GM21619 (cell line): ENCODE measurements around the gene KIR3DL3.
"Not testable (repeated sequence)": the region's sequence is repeated elsewhere in the genome, so short reads cannot be mapped to it uniquely, and the experiment has no call there.

Experiments used
- ATAC-seq: cut with Tn5 transposase; IDR thresholded peaks from one replicate; pipeline ENCODE4 v1.9.1; 2021; ENCODE audit not compliant: unreplicated experiment

The KIR3DL3 gene

DNA sequence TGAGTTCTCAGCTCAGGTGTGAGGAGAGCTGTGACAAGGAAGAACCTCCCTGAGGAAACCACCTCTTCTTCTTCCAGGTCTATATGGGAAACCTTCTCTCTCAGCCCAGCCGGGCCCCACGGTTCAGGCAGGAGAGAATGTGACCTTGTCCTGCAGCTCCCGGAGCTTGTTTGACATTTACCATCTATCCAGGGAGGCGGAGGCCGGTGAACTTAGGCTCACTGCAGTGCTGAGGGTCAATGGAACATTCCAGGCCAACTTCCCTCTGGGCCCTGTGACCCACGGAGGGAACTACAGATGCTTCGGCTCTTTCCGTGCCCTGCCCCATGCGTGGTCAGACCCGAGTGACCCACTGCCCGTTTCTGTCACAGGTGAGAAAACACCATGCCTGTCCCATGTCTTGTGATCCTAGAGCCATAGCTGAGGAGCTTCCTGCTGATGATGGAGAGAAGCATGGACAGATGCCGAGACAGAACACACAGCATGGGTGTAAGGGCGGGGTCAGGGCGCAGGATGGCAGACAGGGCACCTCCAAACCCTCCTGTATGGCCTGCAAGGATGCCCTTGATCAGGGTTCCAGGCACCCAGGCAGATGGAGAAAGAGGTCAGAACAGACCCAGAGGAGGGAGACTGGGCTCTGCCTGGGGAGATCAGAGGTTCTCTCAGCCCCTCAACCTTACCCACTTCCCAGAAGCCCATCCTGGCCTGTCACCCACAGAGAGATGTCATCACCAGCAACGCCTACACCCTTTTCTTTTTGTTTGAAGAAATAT is 5.4 kb downstream of the KIR3DL3 start:
- ATAC-seq, result no peak

DNA sequence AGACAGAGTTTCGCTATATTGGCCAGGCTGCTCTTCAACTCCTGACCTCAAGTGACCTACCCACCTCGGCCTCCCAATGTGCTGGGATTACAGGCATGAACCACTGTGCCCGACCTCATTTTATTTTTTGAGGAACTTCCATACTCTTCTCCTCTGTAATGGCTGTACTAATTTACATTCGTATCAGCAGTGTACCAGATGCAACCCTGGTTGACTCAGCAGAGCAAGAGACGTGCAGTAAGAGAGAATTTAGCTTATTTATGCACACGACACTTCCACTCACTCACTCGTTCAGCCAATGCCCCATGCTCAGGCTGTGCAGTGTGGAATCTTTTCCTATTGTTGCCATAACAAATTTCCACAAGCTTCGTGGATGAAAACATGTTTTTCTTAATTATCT is 6.9 kb downstream of the KIR3DL3 start:
- ATAC-seq, result no peak

DNA sequence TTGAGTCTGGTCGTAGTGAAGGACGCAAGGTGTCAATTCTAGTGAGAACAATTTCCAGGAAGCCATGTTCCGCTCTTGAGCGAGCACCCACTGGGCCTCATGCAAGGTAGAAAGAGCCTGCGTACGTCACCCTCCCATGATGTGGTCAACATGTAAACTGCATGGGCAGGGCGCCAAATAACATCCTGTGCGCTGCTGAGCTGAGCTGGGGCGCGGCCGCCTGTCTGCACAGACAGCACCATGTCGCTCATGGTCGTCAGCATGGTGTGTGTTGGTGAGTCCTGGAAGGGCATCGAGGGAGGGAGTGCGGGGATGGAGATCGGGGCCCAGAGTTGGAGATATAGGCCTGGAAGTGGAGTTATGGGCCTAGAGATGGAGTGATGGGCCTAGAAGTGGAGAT is 14.1 kb downstream of the KIR3DL3 start, which contains the start of gene KIR2DL3:
KIR2DL3 (plus strand) TSS at position 208 of the 400 bp plus-strand sequence; CDS start at position 241, 33 bp downstream.
- not testable (repeated sequence) for ATAC-seq

DNA sequence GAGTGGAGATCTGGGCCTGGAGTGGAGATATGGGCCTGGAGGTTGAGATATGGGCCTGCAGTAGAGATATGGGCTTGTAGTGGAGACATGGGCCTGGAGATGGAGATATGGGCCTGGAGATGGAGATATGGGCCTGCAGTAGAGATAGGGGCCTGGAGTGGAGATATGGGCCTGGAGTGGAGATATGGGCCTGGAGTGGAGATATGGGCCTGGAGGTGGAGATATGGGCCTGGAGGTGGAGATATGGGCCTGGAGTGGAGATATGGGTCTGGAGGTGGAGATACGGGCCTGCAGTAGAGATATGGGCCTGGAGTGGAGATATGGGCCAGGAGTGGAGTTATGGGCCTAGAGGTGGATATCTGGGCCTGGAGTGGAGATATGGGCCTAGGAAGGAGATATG is 14.5 kb downstream of the KIR3DL3 start:
- ATAC-seq, result no peak

DNA sequence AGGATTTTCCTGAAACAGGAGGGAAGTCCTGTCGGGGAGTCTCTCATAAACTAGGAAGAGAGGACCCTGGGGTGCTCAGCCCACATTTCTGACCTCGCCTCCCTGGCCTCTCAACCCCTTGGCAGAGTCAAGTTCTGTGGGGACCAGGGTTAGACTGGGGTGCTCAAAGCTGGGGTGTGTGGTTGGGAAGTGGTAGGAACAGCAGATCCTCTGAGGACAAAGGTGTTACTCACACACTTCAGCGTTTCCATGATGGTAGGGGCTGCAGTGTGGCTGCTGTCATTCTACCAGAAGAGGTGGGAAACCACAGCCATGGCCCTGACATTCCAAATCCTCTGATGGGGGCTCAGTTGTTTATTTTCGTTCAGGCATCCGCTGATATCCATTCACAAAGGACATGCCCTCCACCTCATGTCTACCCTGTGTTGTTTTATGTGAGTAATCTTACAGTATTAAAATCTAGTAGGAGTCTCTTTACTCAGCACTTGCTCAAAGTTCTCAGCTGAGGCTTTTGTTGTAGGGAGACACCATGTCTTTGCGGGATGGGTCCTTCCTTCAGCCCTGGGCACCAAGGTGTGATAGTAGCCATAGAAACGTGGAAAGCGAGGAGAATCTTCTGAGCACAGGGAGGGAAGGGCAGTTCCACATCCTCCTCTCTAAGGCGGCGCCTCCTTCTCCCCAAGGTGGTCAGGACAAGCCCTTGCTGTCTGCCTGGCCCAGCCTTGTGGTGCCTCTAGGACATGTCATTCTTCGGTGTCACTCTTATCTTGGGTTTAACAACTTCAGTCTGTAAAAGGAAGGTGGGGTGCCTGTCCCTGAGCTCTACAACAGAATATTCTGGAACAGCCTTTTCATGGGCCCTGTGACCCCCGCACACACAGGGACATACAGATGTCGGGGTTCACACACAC is 15.6 kb downstream of the KIR3DL3 start:
- ATAC-seq, result no peak

DNA sequence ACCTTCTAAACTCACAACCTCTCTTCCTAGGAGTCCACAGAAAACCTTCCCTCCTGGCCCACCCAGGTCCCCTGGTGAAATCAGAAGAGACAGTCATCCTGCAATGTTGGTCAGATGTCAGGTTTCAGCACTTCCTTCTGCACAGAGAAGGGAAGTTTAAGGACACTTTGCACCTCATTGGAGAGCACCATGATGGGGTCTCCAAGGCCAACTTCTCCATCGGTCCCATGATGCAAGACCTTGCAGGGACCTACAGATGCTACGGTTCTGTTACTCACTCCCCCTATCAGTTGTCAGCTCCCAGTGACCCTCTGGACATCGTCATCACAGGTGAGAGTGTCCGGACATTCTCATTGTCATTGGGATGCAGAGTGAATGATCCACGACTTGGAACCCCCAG is 17.7 kb downstream of the KIR3DL3 start:
- ATAC-seq, result not testable (repeated sequence)

DNA sequence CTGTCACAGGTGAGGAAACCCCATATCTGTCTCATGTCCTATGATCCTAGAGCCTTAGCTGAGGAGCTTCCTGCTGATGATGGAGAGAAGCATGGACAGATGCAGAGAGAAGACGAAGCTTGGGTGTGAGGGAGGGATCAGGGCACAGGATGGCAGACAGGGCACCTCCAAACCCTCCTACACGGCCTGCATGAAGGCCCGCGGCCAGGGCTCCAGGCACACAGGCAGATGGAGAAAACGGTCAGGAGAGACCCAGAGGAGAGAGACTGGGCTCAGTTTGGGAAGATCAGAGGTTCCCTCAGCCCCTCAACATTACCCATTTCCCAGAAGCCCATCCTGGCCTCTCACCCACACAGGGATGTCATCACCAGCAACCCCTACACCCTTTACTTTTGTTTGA is 19.8 kb downstream of the KIR3DL3 start:
- ATAC-seq, result not testable (repeated sequence)

DNA sequence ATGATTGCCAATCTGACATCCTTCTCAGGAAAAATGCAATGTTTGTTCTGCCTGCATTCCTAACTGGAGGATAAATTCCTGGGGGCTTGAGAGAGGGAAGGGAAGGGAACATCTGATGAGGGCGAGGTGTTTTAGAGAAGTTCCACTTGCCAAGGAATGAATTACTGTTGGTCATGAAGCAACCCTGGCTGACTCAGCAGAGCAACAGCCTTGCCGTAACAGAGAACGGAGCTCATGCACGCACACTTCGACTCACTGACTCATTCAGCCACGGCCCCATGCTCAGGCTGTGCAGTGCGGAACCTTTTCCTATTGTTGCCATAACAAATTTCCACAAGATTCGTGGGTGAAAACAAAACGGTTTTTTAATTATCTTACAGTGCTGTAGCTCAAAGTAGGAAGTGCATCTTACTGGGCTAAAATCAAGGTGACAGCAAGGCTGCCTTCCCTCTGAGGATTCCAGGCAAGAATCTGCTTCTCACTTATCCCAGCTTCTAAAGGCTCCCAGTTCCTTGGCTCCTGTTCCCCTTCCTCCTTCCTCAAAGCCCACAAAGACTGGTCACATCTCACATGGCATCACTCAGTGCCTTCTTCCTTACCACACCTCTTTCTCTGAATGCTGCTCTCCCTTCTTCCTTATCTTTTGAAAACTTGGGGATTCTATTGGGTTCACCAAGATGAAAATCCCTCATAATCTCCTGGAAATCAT is 23.5 kb downstream of the KIR3DL3 start:
- ATAC-seq, result not testable (repeated sequence)

DNA sequence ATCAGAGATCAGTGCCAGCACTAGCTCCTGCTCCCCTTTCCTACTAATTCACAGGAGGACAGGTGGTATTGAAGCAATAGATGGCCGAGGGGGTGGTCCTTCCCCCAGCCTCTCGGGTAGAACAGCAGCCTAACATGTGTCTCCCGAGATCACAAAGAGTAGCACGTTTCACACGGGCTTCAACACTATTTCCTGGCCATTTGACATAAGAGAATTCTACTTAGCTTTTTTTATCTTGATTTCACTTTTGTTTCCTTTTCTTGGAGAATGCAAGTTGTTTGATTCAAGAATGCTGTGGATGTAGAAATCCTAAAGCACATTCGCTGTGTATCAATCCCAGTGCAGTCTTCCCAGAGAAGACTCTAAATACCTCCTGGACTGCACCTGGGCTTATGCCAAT is 26.0 kb downstream of the KIR3DL3 start:
- ATAC-seq, result not testable (repeated sequence)

DNA sequence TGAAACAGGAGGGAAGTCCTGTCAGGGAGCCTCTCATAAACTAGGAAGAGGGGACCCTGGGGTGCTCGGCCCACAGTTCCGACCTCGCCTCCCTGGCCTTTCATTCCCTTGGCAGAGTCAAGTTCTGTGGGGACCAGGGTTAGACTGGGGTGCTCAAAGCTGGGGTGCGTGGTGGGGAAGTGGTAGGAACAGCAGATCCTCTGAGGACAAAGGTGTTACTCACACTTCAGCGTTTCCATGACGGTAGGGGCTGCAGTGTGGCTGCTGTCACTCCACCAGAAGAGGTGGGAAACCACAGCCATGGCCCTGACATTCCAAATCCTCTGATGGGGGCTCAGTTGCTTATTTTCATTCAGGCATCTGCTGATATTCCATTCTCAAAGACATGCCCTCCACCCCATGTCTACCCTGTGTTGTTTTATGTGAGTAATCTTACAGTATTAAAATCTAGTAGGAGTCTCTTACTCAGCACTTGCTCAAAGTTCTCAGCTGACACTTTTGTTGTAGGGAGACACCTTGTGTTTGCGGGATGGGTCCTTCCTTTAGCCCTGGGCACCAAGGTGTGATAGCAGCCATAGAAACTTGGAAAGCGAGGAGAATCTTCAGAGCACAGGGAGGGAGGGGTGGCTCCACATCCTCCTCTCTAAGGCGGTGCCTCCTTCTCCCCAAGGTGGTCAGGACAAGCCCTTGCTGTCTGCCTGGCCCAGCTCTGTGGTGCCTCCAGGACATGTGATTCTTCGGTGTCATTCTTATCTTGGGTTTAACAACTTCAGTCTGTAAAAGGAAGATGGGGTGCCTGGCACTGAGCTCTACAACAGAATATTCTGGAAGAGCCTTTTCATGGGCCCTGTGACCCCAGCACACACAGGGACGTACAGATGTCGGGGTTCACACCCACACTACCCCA is 32.2 kb downstream of the KIR3DL3 start:
- not testable (repeated sequence) for ATAC-seq

DNA sequence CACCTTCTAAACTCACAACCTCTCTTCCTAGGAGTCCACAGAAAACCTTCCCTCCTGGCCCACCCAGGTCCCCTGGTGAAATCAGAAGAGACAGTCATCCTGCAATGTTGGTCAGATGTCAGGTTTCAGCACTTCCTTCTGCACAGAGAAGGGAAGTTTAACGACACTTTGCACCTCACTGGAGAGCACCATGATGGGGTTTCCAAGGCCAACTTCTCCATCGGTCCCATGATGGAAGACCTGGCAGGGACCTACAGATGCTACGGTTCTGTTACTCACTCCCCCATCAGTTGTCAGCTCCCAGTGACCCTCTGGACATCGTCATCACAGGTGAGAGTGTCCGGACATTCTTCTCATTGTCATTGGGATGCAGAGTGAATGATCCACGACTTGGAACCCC is 34.3 kb downstream of the KIR3DL3 start:
- not testable (repeated sequence) for ATAC-seq

DNA sequence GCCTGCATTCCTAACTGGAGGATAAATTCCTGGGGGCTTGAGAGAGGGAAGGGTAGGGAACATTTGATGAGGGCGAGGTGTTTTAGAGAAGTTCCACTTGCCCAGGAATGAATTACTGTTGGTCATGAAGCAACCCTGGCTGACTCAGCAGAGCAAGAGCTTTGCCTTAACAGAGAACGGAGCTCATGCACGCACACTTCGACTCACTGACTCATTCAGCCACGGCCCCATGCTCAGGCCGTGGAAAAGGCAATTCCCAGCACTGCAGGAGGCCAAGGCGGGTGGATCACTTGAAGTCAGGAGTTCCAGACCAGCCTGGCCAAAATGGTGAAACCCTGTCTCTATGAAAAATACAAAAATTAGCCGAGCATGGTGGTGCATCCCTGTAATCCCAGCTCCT is 40.0 kb downstream of the KIR3DL3 start:
- ATAC-seq, result not testable (repeated sequence)

DNA sequence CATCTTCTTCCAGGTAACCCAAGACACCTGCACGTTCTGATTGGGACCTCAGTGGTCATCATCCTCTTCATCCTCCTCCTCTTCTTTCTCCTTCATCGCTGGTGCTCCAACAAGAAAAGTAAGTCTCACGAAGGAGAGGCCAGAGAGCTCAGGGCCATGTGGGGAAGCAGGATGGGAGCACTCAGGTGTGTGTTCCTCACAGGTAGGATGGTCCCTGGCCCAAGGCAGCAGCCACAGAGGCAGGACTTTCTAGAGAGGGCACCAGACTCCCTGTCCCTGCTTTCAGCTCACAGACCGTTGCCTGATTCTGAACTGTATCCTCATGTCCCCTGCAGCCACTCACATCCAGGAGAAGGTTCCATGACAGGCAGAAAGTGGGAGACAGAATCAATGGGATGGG is 42.2 kb downstream of the KIR3DL3 start:
- not testable (repeated sequence) for ATAC-seq

DNA sequence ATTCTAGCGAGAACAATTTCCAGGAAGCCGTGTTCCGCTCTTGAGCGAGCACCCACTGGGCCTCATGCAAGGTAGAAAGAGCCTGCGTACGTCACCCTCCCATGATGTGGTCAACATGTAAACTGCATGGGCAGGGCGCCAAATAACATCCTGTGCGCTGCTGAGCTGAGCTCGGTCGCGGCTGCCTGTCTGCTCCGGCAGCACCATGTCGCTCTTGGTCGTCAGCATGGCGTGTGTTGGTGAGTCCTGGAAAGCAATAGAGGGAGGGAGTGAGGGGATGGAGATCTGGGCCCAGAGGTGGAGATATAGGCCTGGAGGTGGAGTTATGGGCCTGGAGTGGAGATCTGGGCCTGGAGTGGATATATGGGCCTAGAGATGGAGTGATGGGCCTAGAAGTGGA is 45.4 kb downstream of the KIR3DL3 start, which contains the start of gene KIR2DL1:
KIR2DL1 (plus strand) TSS at position 148 of the 400 bp plus-strand sequence; CDS start at position 206, 58 bp downstream.
- ATAC-seq, result not testable (repeated sequence)

DNA sequence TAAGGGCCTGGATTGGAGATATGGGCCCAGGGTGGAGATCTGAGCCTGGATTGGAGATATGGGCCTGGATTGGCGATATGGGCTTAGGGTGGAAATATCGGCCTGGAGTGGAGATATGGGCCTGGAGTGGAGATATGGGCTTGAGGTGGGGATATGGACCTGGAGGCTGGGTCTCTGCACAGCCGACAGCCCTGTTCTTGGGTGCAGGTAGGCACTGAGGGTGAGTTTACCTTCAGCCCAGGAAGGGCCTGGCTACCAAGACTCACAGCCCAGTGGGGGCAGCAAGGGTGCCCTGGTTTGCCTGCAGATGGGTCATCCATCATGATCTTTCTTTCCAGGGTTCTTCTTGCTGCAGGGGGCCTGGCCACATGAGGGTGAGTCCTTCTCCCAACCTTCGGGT is 46.3 kb downstream of the KIR3DL3 start:
- ATAC-seq, result not testable (repeated sequence)

DNA sequence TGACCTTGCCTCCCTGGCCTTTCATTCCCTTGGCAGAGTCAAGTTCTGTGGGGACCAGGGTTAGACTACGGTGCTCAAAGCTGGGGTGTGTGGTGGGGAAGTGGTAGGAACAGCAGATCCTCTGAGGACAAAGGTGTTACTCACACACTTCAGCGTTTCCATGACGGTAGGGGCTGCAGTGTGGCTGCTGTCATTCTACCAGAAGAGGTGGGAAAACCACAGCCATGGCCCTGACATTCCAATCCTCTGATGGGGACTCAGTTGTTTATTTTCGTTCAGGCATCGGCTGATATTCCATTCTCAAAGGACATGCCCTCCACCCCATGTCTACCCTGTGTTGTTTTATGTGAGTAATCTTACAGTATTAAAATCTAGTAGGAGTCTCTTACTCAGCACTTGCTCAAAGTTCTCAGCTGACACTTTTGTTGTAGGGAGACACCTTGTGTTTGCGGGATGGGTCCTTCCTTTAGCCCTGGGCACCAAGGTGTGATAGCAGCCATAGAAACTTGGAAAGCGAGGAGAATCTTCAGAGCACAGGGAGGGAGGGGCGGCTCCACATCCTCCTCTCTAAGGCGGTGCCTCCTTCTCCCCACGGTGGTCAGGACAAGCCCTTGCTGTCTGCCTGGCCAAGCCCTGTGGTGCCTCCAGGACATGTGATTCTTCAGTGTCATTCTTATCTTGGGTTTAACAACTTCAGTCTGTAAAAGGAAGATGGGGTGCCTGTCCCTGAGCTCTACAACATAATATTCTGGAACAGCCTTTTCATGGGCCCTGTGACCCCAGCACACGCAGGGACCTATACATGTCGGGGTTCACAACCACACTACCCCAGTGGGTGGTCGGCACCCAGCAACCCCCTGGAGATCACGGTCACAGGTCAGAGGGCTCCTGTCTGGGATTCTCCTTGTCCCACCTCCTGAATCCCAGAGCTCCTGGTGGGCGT is 47.0 kb downstream of the KIR3DL3 start:
- ATAC-seq, result not testable (repeated sequence)

DNA sequence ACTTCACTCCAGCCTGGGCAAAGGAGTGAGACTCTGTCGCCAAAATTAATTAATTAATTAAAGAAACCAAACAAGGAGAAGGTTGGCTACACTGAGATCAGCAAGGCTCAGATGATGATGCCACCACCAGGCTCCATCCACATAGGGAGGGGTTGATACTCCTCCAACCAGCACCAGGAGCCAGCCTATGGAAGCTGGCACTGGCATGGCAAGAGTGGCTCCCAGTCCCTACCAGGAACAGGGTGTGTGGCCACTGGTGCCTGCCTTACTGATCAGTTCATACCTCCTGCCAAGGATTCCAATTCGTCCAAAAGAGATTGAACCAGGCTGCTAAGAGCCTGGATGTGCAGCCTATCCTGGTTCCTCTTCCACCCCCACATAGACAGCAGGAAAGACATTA is 48.4 kb downstream of the KIR3DL3 start:
- ATAC-seq, result not testable (repeated sequence)

DNA sequence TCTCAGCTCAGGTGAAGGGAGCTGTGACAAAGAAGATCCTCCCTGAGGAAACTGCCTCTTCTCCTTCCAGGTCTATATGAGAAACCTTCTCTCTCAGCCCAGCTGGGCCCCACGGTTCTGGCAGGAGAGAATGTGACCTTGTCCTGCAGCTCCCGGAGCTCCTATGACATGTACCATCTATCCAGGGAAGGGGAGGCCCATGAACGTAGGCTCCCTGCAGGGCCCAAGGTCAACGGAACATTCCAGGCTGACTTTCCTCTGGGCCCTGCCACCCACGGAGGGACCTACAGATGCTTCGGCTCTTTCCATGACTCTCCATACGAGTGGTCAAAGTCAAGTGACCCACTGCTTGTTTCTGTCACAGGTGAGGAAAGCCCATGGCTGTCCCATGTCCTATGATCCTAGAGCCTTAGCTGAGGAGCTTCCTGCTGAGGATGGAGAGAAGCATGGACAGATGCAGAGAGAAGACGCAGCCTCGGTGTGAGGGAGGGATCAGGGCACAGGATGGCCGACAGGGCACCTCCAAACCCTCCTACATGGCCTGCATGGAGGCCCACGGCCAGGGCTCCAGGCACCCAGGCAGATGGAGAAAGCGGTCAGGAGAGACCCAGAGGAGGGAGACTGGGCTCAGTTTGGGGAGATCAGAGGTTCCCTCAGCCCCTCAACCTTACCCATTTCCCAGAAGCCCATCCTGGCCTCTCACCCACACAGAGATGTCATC is 51.0 kb downstream of the KIR3DL3 start:
- ATAC-seq, result not testable (repeated sequence)
